Esophagus squamous epithelium (tissue), 5 donors: ENCODE results near the gene ECSCR. TPM values are rescaled to one million over a fixed set of nuclear protein-coding genes. Genes with fewer than 3 reads are reported as not detected.

Experiments
- DNase-seq: peaks from one replicate; lab custom pipeline; 2025; lab: John Stamatoyannopoulos, UW
- H3K27ac ChIP-seq, 4 donors: fragments of 200-600 bp; sonication (generic); one replicate each; pipeline ENCODE4 v1.5.1; 2016 to 2019; ENCODE audit warnings: mild to moderate bottlenecking in 1 of 4
- H3K27me3 ChIP-seq, 4 donors: fragments of 200-600 bp; sonication (generic); 1 replicate in 3 of 4; 2 replicates in 1 of 4; pipeline versions ENCODE4 v1.5.1 to v1.6.0; 2017 to 2021; ENCODE audit warnings: antibody characterized with exemption in 1 of 4
- H3K36me3 ChIP-seq, 3 donors: fragments of 200-600 bp; sonication (generic); one replicate each; pipeline ENCODE4 v1.5.1; 2016 to 2019
- H3K4me1 ChIP-seq, 3 donors: fragments of 200-600 bp; sonication (generic); one replicate each; pipeline ENCODE4 v1.5.1; 2017 to 2019
- H3K4me3 ChIP-seq, 4 donors: fragments of 200-600 bp; sonication (generic); 1 replicate in 3 of 4; 2 replicates in 1 of 4; pipeline ENCODE4 v1.5.1; 2016 to 2019; ENCODE audit warnings: mild to moderate bottlenecking in 2 of 4, moderate library complexity in 1 of 4
- H3K9me3 ChIP-seq, 3 donors: fragments of 200-600 bp; sonication (generic); one replicate each; pipeline ENCODE4 v1.5.1; 2016 to 2019
- CTCF ChIP-seq, 6 experiments: fragments of 450-650 bp in 4 of 6; fragments of 200-600 bp in 2 of 6; sonication (generic) in 2 of 6; IDR thresholded peaks; one replicate each; pipeline ENCODE4 v1.5.1; 2016 to 2019; ENCODE audit warnings: antibody characterized with exemption in 6 of 6, mild to moderate bottlenecking in 4 of 6, moderate library complexity in 4 of 6
- POLR2A ChIP-seq, 4 donors: fragments of 450-650 bp; IDR thresholded peaks; one replicate each; pipeline ENCODE4 v1.6.1; 2017; ENCODE audit warnings: antibody characterized with exemption in 4 of 4, mild to moderate bottlenecking in 4 of 4, moderate library complexity in 3 of 4
- WGBS, 2 donors: methylation state at CpG; one replicate each; pipeline ENCODE4 v1.1.5; 2018; 5-methylcytosine and 5-hydroxymethylcytosine counted together
- intact Hi-C: fragments of 100-400 bp; cut with DNase I; formaldehyde crosslinking; loops from one replicate; pipeline ENCODE4 v1.15.0; 2022
- total RNA-seq, 4 donors: library from RNA; depleted of rRNA; stranded (reverse); fragments of >200 nt; gene quantifications; one replicate each; pipeline ENCODE4 v1.1.0, GENCODE V29; 2016
- donor health status: DM: yes; HTN: yes; CAD: no.

The ECSCR gene
- total RNA-seq, 4 donors from 2014 or later: 1.7 to 19.5 (median 6.9) TPM

- Histone ChIP-seq H3K27ac (peak overlapping the region in 3 of 4 donors; percentile 48 to 76 (median 68)), H3K36me3 (peaks cover 7 to 28% (median 20%) of the 10 kb centered on the region in 3 donors), H3K27me3 (no peaks in the 10 kb centered on the region), H3K9me3 (no peaks in the 10 kb centered on the region), H3K4me3 (no peak overlapping the region), H3K4me1 (peaks cover 0 to 44% (median 27%) of the 10 kb centered on the region in 3 donors)
- no peak for DNase-seq
- no peak for TF ChIP-seq POLR2A (IDR thresholded peaks at IDR 0.05)
- TF ChIP-seq CTCF (IDR thresholded peaks at IDR 0.05): no peak
- intact Hi-C loops: no loop called here
- 90 to 95% methylated on average over 5 of the region's 15 CpGs for WGBS, 2 donors
Observed at GRCh38 chr5:139472386-139473030, 10.0 kb upstream of the ECSCR start.

- DNase-seq: no peak
- peak within 1 kb of the TSS in 1 of 4 donors; percentile 18 for H3K4me3 ChIP-seq
- WGBS, 2 donors: 40 to 67% methylated on average over 7 of the region's 9 CpGs
- intact Hi-C loops: no loop called here
- TF ChIP-seq CTCF (IDR thresholded peaks at IDR 0.05) (no peak), POLR2A (IDR thresholded peaks at IDR 0.05) (no peak)
- H3K9me3 ChIP-seq: no peaks in the 10 kb centered on the region
- peak within 1 kb of the TSS in 2 of 4 donors; percentile 34 to 58 for H3K27ac ChIP-seq
- H3K27me3 ChIP-seq: no peaks in the 10 kb centered on the region
- H3K4me1 ChIP-seq: peaks cover 0 to 41% (median 27%) of the 10 kb centered on the region in 3 donors
- H3K36me3 ChIP-seq: peaks cover 2 to 12% (median 6%) of the 10 kb centered on the region in 3 donors
Observed at GRCh38 chr5:139470821-139471300, 8.3 kb upstream of the ECSCR start, which contains the start of gene SMIM33. Gene SMIM33, plus strand, starts transcription at chr5:139471004. Its CDS starts 118 bp downstream, at chr5:139471122.

- TF ChIP-seq POLR2A (IDR thresholded peaks at IDR 0.05) (no peak), CTCF (IDR thresholded peaks at IDR 0.05) (no peak)
- no peak for DNase-seq
- Histone ChIP-seq H3K4me3 (no peak overlapping the region), H3K27me3 (no peaks in the 10 kb centered on the region), H3K9me3 (no peaks in the 10 kb centered on the region), H3K36me3 (no peaks in the 10 kb centered on the region), H3K4me1 (peaks cover 0 to 18% (median 8%) of the 10 kb centered on the region in 3 donors), H3K27ac (no peak overlapping the region)
- intact Hi-C loops: no loop called here
- WGBS, 2 donors: 65 to 73% methylated on average over 7 to 8 of the region's 8 CpGs
Observed at GRCh38 chr5:139468421-139468931, 5.9 kb upstream of the ECSCR start.

- WGBS, 2 donors: 64 to 77% methylated on average over 2 to 5 of the region's 5 CpGs
- H3K36me3 ChIP-seq: no peaks in the 10 kb centered on the region
- no peaks in the 10 kb centered on the region for H3K27me3 ChIP-seq
- DNase-seq: no peak
- H3K9me3 ChIP-seq: no peaks in the 10 kb centered on the region
- H3K4me3 ChIP-seq: peak overlapping the region in 3 of 4 donors; percentile 28 to 51 (median 37)
- TF ChIP-seq CTCF (IDR thresholded peaks at IDR 0.05) (no peak), POLR2A (IDR thresholded peaks at IDR 0.05) (peak in 1 of 4 donors; percentile 18)
- intact Hi-C loops: no loop called here
- H3K4me1 ChIP-seq: peaks cover 0 to 28% (median 4%) of the 10 kb centered on the region in 3 donors
- peak overlapping the region; percentile 50 to 82 (median 72) for H3K27ac ChIP-seq
Observed at GRCh38 chr5:139461698-139462097, 845 bp downstream of the ECSCR start.

DNA sequence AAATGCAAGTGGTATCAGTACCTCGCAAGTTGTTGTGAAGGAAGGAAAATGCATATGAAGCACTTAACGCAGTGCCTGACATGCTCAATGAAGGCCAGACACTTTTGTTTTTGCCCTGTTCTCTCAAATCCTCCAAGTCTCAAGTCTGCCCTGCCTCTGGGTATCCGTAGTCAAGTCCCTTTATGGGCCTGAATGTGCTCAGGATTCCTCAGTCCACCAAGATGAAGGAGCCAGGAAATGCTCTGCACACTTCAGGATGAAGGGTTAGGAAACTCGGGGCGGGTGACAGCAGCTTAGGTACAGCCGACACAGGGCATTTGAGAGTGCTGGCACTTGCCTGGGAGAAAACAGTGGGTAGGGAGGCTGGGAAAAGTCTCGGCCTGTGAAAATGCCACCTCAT, 1.4 kb downstream of the ECSCR start:
- Histone ChIP-seq H3K27me3 (no peaks in the 10 kb centered on the region), H3K27ac (peak overlapping the region; percentile 50 to 82 (median 72)), H3K4me3 (peak overlapping the region in 3 of 4 donors; percentile 28 to 51 (median 37)), H3K36me3 (no peaks in the 10 kb centered on the region), H3K9me3 (no peaks in the 10 kb centered on the region), H3K4me1 (peaks cover 0 to 28% (median 4%) of the 10 kb centered on the region in 3 donors)
- 76 to 90% methylated on average over 2 to 7 of the region's 7 CpGs for WGBS, 2 donors
- no peak for DNase-seq
- TF ChIP-seq POLR2A (IDR thresholded peaks at IDR 0.05): no peak
- no peak for TF ChIP-seq CTCF (IDR thresholded peaks at IDR 0.05)
- intact Hi-C loops: no loop called here
